H9 (cell line): ENCODE measurements around the gene IQCE. TPM values are rescaled to one million over a fixed set of nuclear protein-coding genes. Genes with fewer than 3 reads are reported as not detected.

ENCODE experiments used
- DNase-seq: peaks from one replicate; pipeline ENCODE4 v3.0.0-alpha.2; 2017
- H2AFZ ChIP-seq: one replicate; pipeline ENCODE4 v1.6.1; 2013; ENCODE audit warnings: mild to moderate bottlenecking, low read length, control low read depth, moderate library complexity
- H2AK5ac ChIP-seq: 2 replicates; pipeline ENCODE4 v1.6.1; 2013; ENCODE audit warnings: low read length, control low read depth, mixed read lengths; ENCODE audit not compliant: insufficient read length
- H2BK120ac ChIP-seq: one replicate; pipeline ENCODE4 v1.6.1; 2013; ENCODE audit warnings: low read depth, mild to moderate bottlenecking, low read length, control low read depth, inconsistent platforms; ENCODE audit not compliant: poor library complexity, severe bottlenecking
- H2BK12ac ChIP-seq: 2 replicates; pipeline ENCODE4 v1.6.1; 2013; ENCODE audit warnings: low read length, control low read depth, mixed read lengths, low read depth; ENCODE audit not compliant: insufficient read length
- H2BK15ac ChIP-seq: 2 replicates; pipeline ENCODE4 v1.6.1; 2013; ENCODE audit warnings: low read depth, low read length, control low read depth
- H2BK20ac ChIP-seq: one replicate; pipeline ENCODE4 v1.6.1; 2013; ENCODE audit warnings: low read depth, mild to moderate bottlenecking, low read length, control low read depth, inconsistent platforms; ENCODE audit not compliant: poor library complexity, severe bottlenecking
- H2BK5ac ChIP-seq: 2 replicates; pipeline ENCODE4 v1.6.1; 2013; ENCODE audit warnings: low read length, control low read depth, mixed read lengths; ENCODE audit not compliant: insufficient read length
- H3K14ac ChIP-seq: 2 replicates; pipeline ENCODE4 v1.6.1; 2013; ENCODE audit warnings: low read length, control low read depth; ENCODE audit not compliant: insufficient read depth
- H3K18ac ChIP-seq: 2 replicates; pipeline ENCODE4 v1.6.1; 2013; ENCODE audit warnings: low read depth, mild to moderate bottlenecking, mixed read lengths, low read length, control low read depth; ENCODE audit not compliant: insufficient read length
- H3K23ac ChIP-seq: 2 replicates; pipeline ENCODE4 v1.6.1; 2013; ENCODE audit warnings: low read length, control low read depth, mixed read lengths, low read depth; ENCODE audit not compliant: insufficient read length
- H3K23me2 ChIP-seq: 2 replicates; pipeline ENCODE4 v1.6.1; 2013; ENCODE audit warnings: low read depth, mild to moderate bottlenecking, mixed read lengths, low read length, control low read depth; ENCODE audit not compliant: insufficient read length, poor library complexity, severe bottlenecking
- H3K27ac ChIP-seq: 2 replicates; pipeline ENCODE4 v1.5.1; 2013; ENCODE audit warnings: low read length, control low read depth, mixed read lengths, low read depth; ENCODE audit not compliant: insufficient read length
- H3K27me3 ChIP-seq: 2 replicates; pipeline ENCODE4 v1.6.1; 2013; ENCODE audit warnings: low read length, control low read depth, inconsistent platforms; ENCODE audit not compliant: insufficient read depth
- H3K4ac ChIP-seq: 2 replicates; pipeline ENCODE4 v1.6.1; 2013; ENCODE audit warnings: low read depth, mild to moderate bottlenecking, control low read depth, inconsistent platforms, low read length, moderate library complexity
- H3K4me1 ChIP-seq: 2 replicates; pipeline ENCODE4 v1.6.1; 2013; ENCODE audit warnings: low read length, control low read depth, inconsistent platforms; ENCODE audit not compliant: insufficient read depth
- H3K4me2 ChIP-seq: 2 replicates; pipeline ENCODE4 v1.6.1; 2013; ENCODE audit warnings: low read length, control low read depth, mixed read lengths; ENCODE audit not compliant: insufficient read length, insufficient read depth
- H3K56ac ChIP-seq: 2 replicates; pipeline ENCODE4 v1.6.1; 2013; ENCODE audit warnings: low read depth, mild to moderate bottlenecking, mixed read lengths, low read length, control low read depth; ENCODE audit not compliant: insufficient read length
- H3K79me1 ChIP-seq: 2 replicates; pipeline ENCODE4 v1.6.1; 2013; ENCODE audit warnings: low read depth, mild to moderate bottlenecking, moderate library complexity, low read length, control low read depth, inconsistent platforms; ENCODE audit not compliant: insufficient read depth, poor library complexity, severe bottlenecking
- H3K79me2 ChIP-seq: 2 replicates; pipeline ENCODE4 v1.6.1; 2013; ENCODE audit warnings: low read length, control low read depth, inconsistent platforms; ENCODE audit not compliant: insufficient read depth
- H3K9ac ChIP-seq: 2 replicates; pipeline ENCODE4 v1.6.1; 2013; ENCODE audit warnings: low read length, control low read depth, mixed read lengths; ENCODE audit not compliant: insufficient read length; ENCODE audit errors: extremely low read depth
- H3K9me3 ChIP-seq: one replicate; pipeline ENCODE4 v1.6.1; 2013; ENCODE audit warnings: low read depth, low read length, inconsistent platforms; ENCODE audit not compliant: control insufficient read depth
- H3T11ph ChIP-seq: one replicate; pipeline ENCODE4 v1.6.1; 2013; ENCODE audit warnings: mild to moderate bottlenecking, low read length, control low read depth, inconsistent platforms
- H4K20me1 ChIP-seq: one replicate; pipeline ENCODE4 v1.6.1; 2013; ENCODE audit not compliant: control insufficient read depth, insufficient read length, insufficient read depth
- H4K5ac ChIP-seq: 2 replicates; pipeline ENCODE4 v1.6.1; 2013; ENCODE audit warnings: low read depth, mild to moderate bottlenecking, mixed read lengths, low read length, control low read depth; ENCODE audit not compliant: insufficient read length
- H4K8ac ChIP-seq: replicated peaks from 2 replicates; pipeline ENCODE4 v1.6.1; 2013; ENCODE audit warnings: low read length, control low read depth, mixed read lengths, low read depth; ENCODE audit not compliant: insufficient read length
- H4K91ac ChIP-seq: 2 replicates; pipeline ENCODE4 v1.6.1; 2013; ENCODE audit warnings: low read depth, mild to moderate bottlenecking, moderate library complexity, mixed read lengths, low read length, control low read depth; ENCODE audit not compliant: insufficient read length
- H3K27ac Mint-ChIP-seq, 3 experiments: 2 replicates in 2 of 3; 3 replicates in 1 of 3; pipeline ENCODE4 v1.8.0; 2020 to 2021; ENCODE audit warnings: mixed read lengths in 3 of 3, mild to moderate bottlenecking in 1 of 3, moderate library complexity in 1 of 3
- H3K27me3 Mint-ChIP-seq: 2 replicates; pipeline ENCODE4 v1.8.0; 2021; ENCODE audit warnings: low read depth, mild to moderate bottlenecking, moderate library complexity, mixed read lengths
- H3K36me3 Mint-ChIP-seq, 3 experiments: 2 replicates in 2 of 3; 3 replicates in 1 of 3; pipeline ENCODE4 v1.8.0; 2020 to 2021; ENCODE audit warnings: low read depth in 3 of 3, mixed read lengths in 3 of 3; ENCODE audit not compliant: insufficient read depth in 1 of 3
- H3K4me1 Mint-ChIP-seq, 2 experiments: 2 replicates each; pipeline ENCODE4 v1.8.0; 2020; ENCODE audit warnings: mixed read lengths in 2 of 2
- H3K4me3 Mint-ChIP-seq, 2 experiments: 2 replicates in 1 of 2; 3 replicates in 1 of 2; pipeline ENCODE4 v1.8.0; 2020 to 2021; ENCODE audit warnings: mild to moderate bottlenecking in 2 of 2, mixed read lengths in 2 of 2, moderate library complexity in 1 of 2
- H3K9me3 Mint-ChIP-seq, 2 experiments: 2 replicates in 1 of 2; 3 replicates in 1 of 2; pipeline ENCODE4 v1.8.0; 2020; ENCODE audit warnings: mild to moderate bottlenecking in 2 of 2, mixed read lengths in 2 of 2, moderate library complexity in 1 of 2
- CTCF ChIP-seq: fragments of 200-600 bp; sonication (generic); conservative IDR thresholded peaks from 3 replicates; pipeline ENCODE4 v1.8.0; 2021; ENCODE audit warnings: antibody characterized with exemption, mild to moderate bottlenecking
- WGBS: extraction: QIAGEN DNeasy Blood & Tissue Kit; methylation state at CpG from one replicate; pipeline ENCODE4 v1.1.7; 2013; ENCODE audit warnings: missing lambda C conversion rate, low lambda C conversion rate, mixed read lengths; ENCODE audit not compliant: insufficient read length; ENCODE audit errors: extremely low coverage; 5-methylcytosine and 5-hydroxymethylcytosine counted together
- total RNA-seq: library from RNA; stranded (reverse); gene quantifications from 2 replicates; pipeline ENCODE4 v1.2.1, GENCODE V29; 2021

The IQCE gene
- total RNA-seq, 1 experiment from 2014 or later, result 7.0 TPM

GRCh38 chr7:2596464-2597272 is 37.9 kb downstream of the IQCE start:
- Histone ChIP-seq H2BK120ac (no peak overlapping the region), H3K23ac (no peak overlapping the region), H3K27me3 (no peaks in the 10 kb centered on the region), H3K56ac (no peak overlapping the region), H3K4me1 (no peaks in the 10 kb centered on the region), H4K91ac (no peak overlapping the region), H3T11ph (no peak overlapping the region), H2AK5ac (no peak overlapping the region), H3K27ac (no peak overlapping the region), H2BK15ac (no peak overlapping the region), H3K79me2 (no peaks in the 10 kb centered on the region), H2BK5ac (no peak overlapping the region), H3K9ac (no peak overlapping the region), H3K9me3 (no peaks in the 10 kb centered on the region), H3K4ac (no peak overlapping the region), H3K18ac (no peak overlapping the region), H2BK20ac (no peak overlapping the region), H3K79me1 (no peaks in the 10 kb centered on the region), H3K14ac (no peak overlapping the region; the same call in 1 of the 2 replicates), H4K20me1 (no peaks in the 10 kb centered on the region), H3K23me2 (no peaks in the 10 kb centered on the region), H4K8ac (no peak overlapping the region), H4K5ac (no peak overlapping the region), H2BK12ac (no peak overlapping the region), H2AFZ (no peak overlapping the region), H3K4me2 (no peak overlapping the region)
- H3K9me3 Mint-ChIP-seq, result no peaks in the 10 kb centered on the region
- no peaks in the 10 kb centered on the region for H3K4me1 Mint-ChIP-seq
- H3K27me3 Mint-ChIP-seq, result no peaks in the 10 kb centered on the region
- no peak for DNase-seq
- peak overlapping the region in 2 of 3 experiments; percentile 16 to 57; a peak in 2 of 7 replicates for H3K27ac Mint-ChIP-seq
- 100% methylated on average over 2 of the region's 22 CpGs for WGBS
- no peak overlapping the region for H3K4me3 Mint-ChIP-seq
- no peak for TF ChIP-seq CTCF
- peaks cover 4 to 10% (median 5%) of the 10 kb centered on the region in 3 experiments; a peak in 5 of 7 replicates for H3K36me3 Mint-ChIP-seq
